Naive thymus-derived CD8-positive, alpha-beta T cell (primary cell): Measurements from ENCODE around the gene ASB5. TPM values are rescaled to one million over a fixed set of nuclear protein-coding genes. Genes with fewer than 3 reads are reported as not detected.

Experiments
- ATAC-seq, 2 donors: fragments of 150-1000 bp; cut with Tn5 transposase in 1 of 2; sonication (Bioruptor Pico), chemical (Tn5 transposase) in 1 of 2; 1 replicate in 1 of 2; 2 replicates in 1 of 2; pipeline ENCODE4 v1.10.0; 2021; ENCODE audit warnings: mild to moderate bottlenecking in 2 of 2, moderate library complexity in 2 of 2
- POLR2A ChIA-PET: fragments of 350-600 bp; sonication (Branson Sonifier 250); formaldehyde crosslinking; loops from one replicate; lab custom pipeline; 2021; ENCODE audit warnings: antibody characterized with exemption; lab: Charles Lee
- DNase-seq, 10 donors: peaks; one replicate each; pipeline versions ENCODE4 v3.0.0 to v3.0.0-alpha.2; 2020 to 2022
- H3K27ac Mint-ChIP-seq, 10 donors: one replicate each; pipeline ENCODE4 v1.8.0; 2020 to 2022; ENCODE audit warnings: mild to moderate bottlenecking in 10 of 10, mixed read lengths in 10 of 10, moderate library complexity in 4 of 10, inconsistent platforms in 1 of 10
- H3K27me3 Mint-ChIP-seq, 5 donors: one replicate each; pipeline ENCODE4 v1.8.0; 2021 to 2022; ENCODE audit warnings: mixed read lengths in 5 of 5
- H3K36me3 Mint-ChIP-seq, 3 donors: one replicate each; pipeline ENCODE4 v1.8.0; 2020 to 2022; ENCODE audit warnings: mixed read lengths in 3 of 3, mild to moderate bottlenecking in 2 of 3, inconsistent platforms in 1 of 3
- H3K4me1 Mint-ChIP-seq, 4 donors: one replicate each; pipeline ENCODE4 v1.8.0; 2021 to 2022; ENCODE audit warnings: mixed read lengths in 4 of 4
- H3K4me3 Mint-ChIP-seq, 10 donors: one replicate each; pipeline ENCODE4 v1.8.0; 2020 to 2022; ENCODE audit warnings: mild to moderate bottlenecking in 10 of 10, mixed read lengths in 10 of 10, moderate library complexity in 6 of 10, inconsistent platforms in 1 of 10
- H3K9me3 Mint-ChIP-seq, 9 donors: one replicate each; pipeline ENCODE4 v1.8.0; 2020 to 2022; ENCODE audit warnings: mixed read lengths in 9 of 9, mild to moderate bottlenecking in 3 of 9, inconsistent platforms in 1 of 9, moderate library complexity in 1 of 9
- polyA plus RNA-seq, 3 donors: library from polyadenylated mRNA; unstranded; fragments of 300-500 nt; fragmentation: Illumina TruSeq; gene quantifications; one replicate each; pipeline ENCODE4 v1.2.3, GENCODE V29; 2021
- total RNA-seq, 8 experiments: library from RNA in 2 of 8; stranded (reverse) in 2 of 8; gene quantifications; one replicate each; pipeline ENCODE4 v1.2.3 and lab custom pipeline; 2021 to 2026

The ASB5 gene
- total and polyA plus RNA-seq, 5 experiments from 2014 or later = not detected

DNA sequence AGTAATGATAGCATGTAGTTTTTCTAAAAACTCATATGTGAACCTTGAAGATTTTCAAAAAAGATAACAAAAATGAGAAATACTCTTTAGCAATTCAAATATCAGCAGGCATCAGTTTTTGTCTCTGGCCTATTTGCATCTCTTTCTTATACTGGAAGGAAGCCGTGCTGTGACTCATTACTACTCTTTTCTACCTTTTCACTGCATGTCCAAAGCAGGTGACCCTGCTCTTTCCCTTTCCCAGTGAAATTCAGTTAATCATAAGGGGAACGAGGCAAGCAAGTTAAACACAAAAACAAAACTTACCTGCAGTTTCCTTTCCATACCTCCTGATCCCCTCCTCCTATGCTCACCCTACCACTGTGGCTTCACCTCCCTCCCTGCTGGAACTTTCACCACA lies 83.0 kb downstream of the ASB5 start:
- no peaks in the 10 kb centered on the region for H3K4me1 Mint-ChIP-seq
- no peak for ATAC-seq
- no peak overlapping the region for H3K27ac Mint-ChIP-seq
- no peaks in the 10 kb centered on the region for H3K9me3 Mint-ChIP-seq
- no peaks in the 10 kb centered on the region for H3K36me3 Mint-ChIP-seq
- no peak for DNase-seq
- POLR2A ChIA-PET = no interaction called here
- H3K4me3 Mint-ChIP-seq = no peak overlapping the region
- H3K27me3 Mint-ChIP-seq = peaks cover 11 to 35% (median 13%) of the 10 kb centered on the region in 5 donors

DNA sequence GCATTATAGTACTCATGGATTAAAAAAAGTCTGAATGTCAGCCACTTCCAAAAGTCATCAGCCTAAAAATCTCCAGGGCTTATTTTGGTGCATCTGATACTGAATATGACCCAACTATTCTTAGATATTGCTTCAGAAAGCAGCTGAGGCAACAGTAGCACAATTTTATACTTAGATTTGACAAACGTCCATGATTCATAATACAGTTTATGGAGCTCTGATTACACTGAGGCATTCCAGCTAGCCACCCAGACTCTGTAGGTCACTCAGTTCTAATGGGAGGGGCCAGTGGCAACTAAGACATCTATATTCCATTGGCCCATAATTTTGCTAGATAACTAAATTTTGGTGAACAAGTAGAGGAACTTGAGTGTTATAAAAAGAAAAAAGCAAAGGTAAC lies 84.0 kb downstream of the ASB5 start:
- Mint-ChIP-seq H3K27ac (no peak overlapping the region), H3K4me1 (no peaks in the 10 kb centered on the region), H3K36me3 (no peaks in the 10 kb centered on the region), H3K27me3 (peaks cover 10 to 35% (median 13%) of the 10 kb centered on the region in 5 donors), H3K4me3 (no peak overlapping the region), H3K9me3 (no peaks in the 10 kb centered on the region)
- DNase-seq = no peak
- POLR2A ChIA-PET = no interaction called here
- ATAC-seq = no peak

Other genes starting within 250 kb of the ASB5 start
- gene WDR17, start 203.4 kb downstream of the ASB5 start, total RNA-seq = 1 to 10 TPM in 1 of 2 experiments, under 1 TPM in 1; 0.63 to 1.5 TPM
- gene WDR17, start 203.4 kb downstream of the ASB5 start, polyA plus RNA-seq = under 1 TPM; 0.22 to 0.53 (median 0.50) TPM
- not detected for gene SPATA4, start 73.6 kb downstream of the ASB5 start, total RNA-seq
- gene SPATA4, start 73.6 kb downstream of the ASB5 start, polyA plus RNA-seq = not detected
- gene SPCS3, start 50.7 kb upstream of the ASB5 start, total RNA-seq = 100 to 1,000 TPM; 151 to 155 TPM
- gene SPCS3, start 50.7 kb upstream of the ASB5 start, polyA plus RNA-seq = 10 to 100 TPM; 33.7 to 64.4 (median 43.6) TPM